D341Med (cell line): ENCODE data around the gene TPCN1.
A peak's percentile ranks its signal among the peaks of the same experiment; 100 is the strongest.

Source experiments
- DNase-seq: peaks from one replicate; pipeline ENCODE4 v3.0.0; 2012; ENCODE audit warnings: low spot score

The TPCN1 gene

DNA sequence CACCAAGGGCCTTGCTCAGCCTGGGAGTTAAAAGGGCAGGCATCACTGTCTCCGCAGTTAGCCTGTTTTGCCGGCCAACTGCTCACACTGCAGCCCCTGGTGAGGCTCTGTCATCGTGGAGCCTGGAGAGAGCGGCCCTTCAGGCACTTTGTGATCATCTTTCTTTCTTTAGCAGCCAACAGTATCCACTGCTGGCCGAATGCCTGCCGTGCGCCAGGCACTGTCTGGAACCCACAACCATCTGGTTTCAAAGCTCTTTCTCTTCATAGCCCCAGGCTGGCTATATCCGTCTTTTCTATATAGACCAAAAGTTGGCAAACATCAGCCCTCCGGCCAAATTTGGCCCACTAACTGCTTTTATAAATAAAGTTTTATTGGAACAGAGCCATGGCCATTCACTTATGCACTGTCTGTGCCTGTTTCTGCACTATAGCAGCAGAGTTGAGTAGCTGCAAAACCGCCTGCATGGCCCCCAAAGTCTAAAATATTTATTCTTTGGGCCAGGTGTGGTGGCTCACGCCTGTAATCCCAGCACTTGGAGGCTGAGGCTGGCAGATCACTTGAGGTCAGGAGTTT lies 84.1 kb downstream of the TPCN1 start:
- DNase-seq = no peak

- no peak for DNase-seq
Measured at GRCh38 chr12:113306382-113306781, 85.1 kb downstream of the TPCN1 start.

GRCh38 chr12:113310489-113310888 lies 89.2 kb downstream of the TPCN1 start:
- DNase-seq = no peak

GRCh38 chr12:113314121-113314529 lies 92.9 kb downstream of the TPCN1 start:
- DNase-seq = no peak

DNA sequence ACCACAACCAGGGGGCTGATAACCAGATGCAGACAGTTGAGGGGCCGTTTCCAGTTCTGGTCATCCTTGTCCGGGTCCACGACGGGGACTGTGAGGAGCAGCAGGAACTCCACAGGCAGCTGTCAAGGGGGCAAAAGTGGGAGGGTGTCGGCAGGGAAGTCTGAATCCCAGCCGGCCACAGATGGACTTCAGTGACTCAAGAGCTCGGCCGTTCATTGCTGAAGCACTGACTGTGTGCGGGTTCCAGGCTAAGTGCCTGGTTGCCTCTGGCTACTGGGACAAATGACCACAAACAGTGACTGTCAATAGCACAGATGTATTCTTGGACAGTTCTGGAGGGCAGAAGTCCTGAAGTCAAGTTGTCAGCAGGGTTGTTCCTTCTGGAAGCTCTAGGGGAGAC lies 94.1 kb downstream of the TPCN1 start:
- DNase-seq = no peak

DNA sequence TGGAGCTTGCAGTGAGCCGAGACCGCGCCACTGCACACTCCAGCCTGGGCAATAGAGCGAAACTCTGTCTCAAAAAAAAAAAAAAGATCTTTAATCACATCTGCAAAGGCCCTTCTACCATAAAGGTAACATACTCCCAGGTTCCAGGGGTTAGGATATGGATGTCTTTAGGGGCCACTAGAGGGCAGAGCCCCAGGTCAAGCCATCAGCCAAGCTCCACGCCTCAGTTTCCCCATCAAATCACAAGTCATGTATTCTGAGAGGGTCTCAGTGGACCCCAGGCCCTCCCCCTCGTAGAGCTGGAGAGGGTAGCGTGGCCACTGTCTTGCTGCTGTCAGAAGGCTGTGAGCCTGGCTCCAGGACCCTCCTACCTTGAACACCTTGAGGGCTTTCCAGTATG lies 94.9 kb downstream of the TPCN1 start:
- DNase-seq = no peak

DNA sequence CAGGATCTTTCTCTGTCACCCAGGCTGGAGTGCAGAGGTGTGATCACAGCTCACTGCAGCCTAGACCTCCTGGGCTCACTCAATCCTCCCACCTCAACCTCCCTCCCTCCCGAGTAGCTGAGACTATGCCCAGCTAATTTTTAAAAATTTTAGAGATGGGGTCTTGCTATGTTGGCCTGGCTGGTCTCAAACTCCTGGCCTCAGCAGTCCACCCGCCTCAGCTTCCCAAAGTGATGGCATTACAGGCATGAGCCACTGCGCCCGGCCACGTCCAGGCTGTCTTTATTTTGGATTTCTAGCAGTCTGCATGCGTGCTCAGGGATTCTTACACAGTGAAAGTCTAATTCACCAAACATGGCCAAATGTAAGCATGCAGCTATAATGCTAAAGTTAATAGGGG lies 95.9 kb downstream of the TPCN1 start:
- DNase-seq = no peak

DNA sequence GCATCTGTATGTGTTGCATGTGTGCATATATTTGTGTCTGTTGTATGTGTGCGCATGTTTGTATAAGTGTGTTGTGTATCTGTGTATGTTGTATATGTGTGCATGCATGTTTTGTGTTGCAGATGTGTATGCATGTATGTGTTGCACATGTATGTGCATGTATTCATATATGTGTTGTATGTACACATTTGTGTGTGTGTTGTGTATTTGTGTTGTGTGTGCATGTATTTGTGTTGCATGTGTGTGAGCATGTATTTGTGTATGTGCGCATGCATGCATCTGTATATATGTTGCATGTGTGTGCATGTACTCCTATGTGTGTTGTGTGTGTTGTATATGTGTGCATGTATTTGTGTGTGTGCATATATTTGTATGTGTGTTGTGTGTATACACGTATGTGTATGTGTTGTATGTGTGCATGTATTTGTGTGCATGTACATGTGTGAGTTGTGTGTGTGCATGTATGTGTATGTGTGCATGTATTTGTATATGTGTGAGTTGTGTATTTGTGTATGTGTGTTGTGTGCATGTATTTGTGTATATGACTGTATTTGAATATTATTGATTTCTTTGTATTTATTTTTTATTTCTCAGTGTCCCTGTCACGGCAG lies 96.9 kb downstream of the TPCN1 start:
- no peak for DNase-seq

GRCh38 chr12:113318900-113319628 lies 97.8 kb downstream of the TPCN1 start:
- peak; percentile 11 for DNase-seq

DNA sequence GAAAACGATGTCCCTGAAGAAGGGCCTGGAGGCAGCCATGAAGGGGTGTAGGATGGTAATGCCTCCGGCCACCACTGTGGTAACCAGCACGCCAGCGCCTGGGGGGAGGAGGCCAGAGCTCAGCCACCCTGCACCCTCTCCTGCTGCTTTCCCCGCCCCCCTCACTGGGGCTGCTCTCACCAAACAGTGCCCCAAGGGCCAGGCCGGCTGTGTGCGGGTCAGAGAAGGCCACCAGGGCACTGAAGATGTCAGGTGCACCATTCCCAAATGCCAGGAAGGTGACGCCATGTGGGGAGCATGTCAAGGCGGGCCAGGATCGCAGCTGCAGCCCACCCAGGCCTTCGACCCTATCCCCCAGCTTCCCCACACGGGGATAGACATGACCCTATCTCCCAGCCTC lies 99.1 kb downstream of the TPCN1 start:
- no peak for DNase-seq

GRCh38 chr12:113322343-113322742 lies 101.1 kb downstream of the TPCN1 start:
- no peak for DNase-seq

DNA sequence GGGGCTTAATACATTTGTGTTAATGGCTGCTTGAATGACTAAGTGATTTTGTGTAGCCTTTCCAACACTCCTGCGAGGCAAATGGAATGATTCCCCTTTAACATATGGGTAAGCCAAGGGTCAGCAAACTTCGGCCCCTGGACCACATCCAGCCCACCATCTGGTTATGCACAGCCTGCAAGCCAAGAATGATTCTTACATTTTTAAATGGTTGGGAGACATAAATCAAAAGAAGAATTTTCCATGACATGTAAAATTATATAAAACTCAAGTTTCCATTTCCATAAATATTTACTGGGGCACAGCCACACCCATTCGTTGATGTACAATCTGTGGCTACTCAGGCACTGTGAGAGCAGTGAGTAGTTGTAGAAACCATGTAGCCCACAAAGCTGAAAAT lies 104.7 kb downstream of the TPCN1 start:
- DNase-seq = no peak

- no peak for DNase-seq
Measured at GRCh38 chr12:113326775-113327395, 105.6 kb downstream of the TPCN1 start.

DNA sequence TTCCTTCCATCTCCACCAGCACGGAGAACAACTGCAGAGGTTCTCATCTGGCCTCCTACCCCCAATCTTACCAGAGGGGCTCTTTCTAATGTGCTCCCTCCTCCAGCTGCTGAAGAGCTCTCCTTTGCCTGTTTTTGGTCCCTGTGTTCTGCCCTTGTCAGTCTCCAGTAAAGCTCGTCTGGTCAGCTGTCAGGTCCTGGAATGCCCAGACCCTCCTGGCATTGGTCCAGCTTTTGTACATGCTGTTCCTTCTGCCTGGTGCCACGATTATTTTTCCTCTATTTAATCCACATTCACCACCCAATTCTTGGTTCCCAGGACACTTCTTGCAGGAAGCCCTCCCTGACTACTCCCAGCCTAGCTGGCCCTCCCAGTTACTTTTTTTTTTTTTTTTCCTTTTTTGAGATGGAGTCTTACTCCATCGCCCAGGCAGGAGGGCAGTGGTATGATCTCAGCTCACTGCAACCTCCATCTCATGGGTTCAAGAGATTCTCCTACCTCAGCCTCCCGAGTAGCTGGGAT lies 107.2 kb downstream of the TPCN1 start:
- no peak for DNase-seq

DNA sequence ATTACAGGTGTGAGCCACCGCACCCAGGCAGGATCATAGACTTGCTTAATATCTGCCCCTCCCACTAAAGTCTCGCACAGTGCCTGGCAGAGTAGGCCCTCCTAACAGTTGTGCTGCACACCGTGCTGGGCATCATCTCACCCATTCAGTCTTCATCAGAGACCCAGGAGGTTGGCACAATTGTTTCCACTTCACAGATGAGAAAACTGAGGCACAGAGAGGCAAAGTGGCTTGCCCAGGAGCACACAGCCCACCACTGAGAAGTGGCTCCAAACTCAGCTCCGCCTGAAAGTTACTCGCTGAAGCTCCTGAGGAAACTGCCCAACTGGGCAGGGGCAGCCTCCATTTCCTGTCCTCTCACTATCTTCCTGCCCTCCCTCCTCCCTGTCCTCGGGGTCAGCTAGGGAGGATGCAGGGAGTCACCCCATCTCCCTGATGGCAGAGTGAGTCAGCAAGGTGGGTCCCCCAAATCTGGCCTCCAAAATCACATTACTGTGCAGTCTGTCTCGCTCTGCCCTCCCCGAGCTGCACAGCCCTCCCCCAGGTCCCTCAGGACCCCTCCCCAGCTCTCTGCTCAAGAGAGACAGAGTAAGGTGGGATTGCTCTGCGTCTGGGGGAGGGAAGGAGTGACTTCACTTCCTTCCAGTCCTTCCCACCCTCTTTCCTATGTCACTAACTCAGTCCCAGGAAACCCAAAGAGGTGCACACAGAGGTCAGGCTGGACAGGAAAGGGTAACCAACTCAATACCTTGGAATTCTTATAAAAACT lies 107.9 kb downstream of the TPCN1 start:
- no peak for DNase-seq

GRCh38 chr12:113329791-113330417 lies 108.6 kb downstream of the TPCN1 start:
- no peak for DNase-seq

GRCh38 chr12:113330505-113330904 lies 109.2 kb downstream of the TPCN1 start:
- DNase-seq = no peak

GRCh38 chr12:113332688-113333417 lies 111.6 kb downstream of the TPCN1 start:
- no peak for DNase-seq

- no peak for DNase-seq
Measured at GRCh38 chr12:113333418-113333750, 112.1 kb downstream of the TPCN1 start.

DNA sequence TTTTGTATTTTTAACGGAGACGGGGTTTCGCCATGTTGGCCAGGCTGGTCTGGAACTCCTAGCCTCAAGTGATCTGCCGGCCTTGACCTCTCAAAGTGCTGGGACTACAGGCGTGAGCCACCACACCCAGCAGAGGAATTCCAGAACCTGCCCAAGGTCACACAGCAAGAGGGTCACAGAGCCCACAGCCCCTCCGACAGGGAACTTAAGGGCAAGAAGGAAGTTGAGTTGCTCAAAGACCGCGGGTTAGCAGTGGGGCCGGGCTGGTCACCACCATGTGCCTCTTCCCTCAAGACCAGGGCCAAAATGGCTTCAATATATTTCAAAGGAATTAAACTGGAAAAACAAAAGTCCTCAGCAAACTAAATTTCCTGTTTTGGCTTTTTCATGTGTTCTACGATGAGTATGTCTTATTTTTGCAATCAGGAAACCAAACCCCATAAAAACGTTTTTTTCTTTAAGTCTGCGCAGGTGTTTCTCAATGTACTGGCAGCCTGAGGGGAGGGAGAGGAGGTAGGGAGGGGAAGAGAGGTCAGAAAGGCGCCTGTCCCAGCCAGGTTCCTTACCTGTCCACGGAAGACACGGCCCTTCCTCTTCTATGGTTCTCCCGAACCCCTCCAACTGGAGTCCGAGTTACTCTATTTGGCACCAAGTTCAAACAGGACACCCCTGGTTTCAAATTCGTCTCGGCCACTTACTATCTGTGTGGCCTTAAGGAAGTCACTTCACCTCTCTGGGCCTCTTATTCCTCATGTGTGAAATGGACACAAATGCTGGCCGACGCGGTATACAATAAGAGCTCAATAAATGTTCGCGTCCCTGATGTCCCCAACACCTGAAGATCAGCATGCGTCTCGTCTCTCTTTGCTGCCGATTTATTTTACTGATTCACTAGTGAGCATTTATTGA lies 112.9 kb downstream of the TPCN1 start:
- no peak for DNase-seq
